Kasumi-1 (cell line): ENCODE measurements around the gene DSCAML1.

Experiments used
- DNase-seq, 2 experiments: peaks; one replicate each; lab custom pipeline; 2025; lab: John Stamatoyannopoulos, UW

Gene DSCAML1

DNA sequence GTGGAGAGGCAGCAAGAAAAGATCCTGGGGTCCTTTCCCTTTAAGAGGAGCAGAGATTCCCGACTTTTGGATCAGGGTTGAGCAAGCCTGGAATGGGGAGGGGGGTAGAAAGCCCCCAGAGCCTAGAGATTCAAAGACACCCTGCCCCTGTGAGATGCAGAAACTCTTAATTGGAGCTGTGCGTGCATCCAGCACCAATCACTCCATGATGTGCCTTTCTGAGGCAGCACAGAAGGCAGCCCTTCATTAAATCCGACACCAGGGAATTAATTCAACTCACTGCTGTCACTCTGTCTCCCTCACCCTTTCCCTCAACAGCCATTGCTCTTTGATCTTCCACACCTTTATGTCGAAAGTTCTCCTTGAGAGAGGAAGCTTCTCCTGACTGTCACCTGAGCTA, 43.0 kb downstream of the DSCAML1 start:
- no peak for DNase-seq

DNA sequence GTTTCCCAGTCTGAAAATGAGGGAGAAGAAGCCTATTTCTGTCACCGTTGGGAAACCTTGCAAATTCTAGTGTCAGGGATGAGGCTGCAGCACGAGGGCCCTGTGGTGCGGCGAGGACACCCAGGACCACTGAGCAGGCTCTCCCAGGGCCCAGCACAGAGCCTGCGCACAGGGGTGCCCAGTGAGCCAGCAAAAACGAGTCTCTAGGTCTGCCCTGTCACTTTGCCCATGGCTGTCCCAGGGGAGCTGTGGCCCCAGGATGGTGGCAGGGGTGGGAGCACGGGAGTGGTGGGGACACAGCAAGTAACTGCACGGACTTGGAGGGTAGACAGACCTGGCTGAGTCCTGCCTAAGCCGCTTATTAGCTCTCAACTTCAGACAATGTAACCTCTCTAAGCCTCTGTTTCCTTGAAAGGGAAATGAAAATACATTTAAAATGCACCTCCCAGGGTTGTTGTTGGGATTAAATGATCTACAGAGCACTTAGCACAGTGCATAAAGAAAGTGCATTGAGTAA, 44.2 kb downstream of the DSCAML1 start:
- no peak for DNase-seq

DNA sequence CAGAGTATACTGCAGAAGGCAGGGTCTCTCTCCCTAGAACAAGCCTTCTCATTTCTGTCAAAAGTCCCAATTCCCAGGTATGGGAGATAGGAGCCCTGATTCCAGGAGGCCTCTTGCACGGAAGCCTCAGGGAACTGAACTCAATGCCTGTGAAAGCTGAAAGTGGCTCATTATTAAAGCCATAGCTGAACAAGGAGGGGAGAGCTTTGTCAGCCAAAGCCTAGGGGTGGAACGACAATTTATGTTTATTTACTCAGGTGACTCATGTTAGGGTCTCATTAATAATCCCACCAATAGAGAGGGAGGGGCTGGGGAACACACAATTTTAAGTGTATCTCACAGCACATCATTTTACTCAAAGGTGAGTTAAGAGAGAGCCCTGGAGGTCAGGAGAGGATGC, 44.9 kb downstream of the DSCAML1 start:
- DNase-seq, result no peak

DNA sequence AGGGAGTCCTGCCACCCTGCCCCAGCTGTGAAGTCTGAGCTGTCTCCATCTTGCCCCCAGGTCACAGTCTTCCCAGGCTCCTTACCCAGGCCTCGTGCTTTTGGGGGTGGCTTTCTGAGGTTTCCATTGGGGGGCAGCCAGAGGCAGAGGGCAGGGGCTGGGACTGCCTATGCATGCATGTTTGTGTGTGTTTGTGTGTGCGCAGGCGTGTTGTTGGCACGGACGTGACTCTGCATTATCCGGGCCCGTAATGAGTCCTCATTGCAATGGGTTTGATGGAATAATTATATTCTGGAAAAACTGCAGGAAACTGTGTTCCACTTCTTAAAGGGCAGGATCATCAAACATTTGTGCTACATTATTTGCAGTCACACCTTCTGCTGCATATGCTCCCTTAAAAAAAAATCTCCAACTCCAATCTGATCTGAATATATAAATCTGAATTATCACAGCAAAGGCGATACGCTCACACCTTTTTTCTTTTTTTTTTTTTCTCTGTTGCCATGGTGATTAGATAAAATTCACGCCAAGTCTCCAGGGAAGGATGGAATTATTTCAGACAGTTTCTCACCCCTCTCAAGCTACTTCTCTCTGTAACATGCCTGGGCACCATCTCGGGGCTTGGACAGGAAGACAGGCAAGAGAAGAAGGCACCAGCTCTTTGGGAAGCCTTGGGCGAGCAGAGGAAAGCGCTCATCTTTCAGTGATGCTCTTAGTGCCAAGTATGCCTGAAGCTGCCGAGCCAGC, 45.9 kb downstream of the DSCAML1 start:
- no peak for DNase-seq

DNA sequence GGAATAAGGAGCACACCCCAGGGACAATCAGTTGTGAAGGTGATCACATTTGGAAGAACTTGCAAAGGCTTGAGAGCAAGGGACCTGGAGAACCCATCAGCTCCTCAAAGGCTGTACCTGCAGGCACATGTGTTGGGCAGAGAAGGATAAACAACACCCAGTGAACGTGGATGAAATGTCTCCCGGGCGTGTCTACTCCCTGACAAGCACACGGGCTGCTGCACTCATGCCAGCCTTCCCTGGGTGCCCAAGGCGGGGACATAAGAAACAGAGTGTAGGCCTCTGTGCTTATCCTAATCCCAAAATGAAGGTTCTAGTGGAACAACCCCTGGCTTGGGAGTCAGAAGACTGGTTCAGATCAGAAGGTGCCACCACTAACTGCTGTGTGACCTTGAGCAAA, 46.7 kb downstream of the DSCAML1 start:
- DNase-seq, result no peak

DNA sequence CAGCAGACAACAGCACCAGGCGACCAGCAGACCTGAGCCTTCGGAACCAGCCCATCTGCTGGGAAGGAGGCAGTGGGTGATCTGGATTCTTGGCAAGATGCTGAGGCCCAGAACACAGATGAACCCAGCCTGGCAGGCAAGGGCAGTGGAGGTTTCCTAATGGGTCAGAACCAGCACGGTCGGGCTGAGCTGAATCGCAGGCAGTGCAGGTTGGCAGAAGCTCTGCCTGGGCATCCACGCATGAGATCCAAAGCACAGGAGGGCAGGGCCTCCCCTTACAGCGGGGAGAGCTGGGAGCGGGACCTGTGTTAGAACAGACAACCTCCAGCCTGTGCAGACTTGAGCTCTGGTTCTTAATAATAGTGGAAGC, 47.5 kb downstream of the DSCAML1 start:
- DNase-seq, result no peak

DNA sequence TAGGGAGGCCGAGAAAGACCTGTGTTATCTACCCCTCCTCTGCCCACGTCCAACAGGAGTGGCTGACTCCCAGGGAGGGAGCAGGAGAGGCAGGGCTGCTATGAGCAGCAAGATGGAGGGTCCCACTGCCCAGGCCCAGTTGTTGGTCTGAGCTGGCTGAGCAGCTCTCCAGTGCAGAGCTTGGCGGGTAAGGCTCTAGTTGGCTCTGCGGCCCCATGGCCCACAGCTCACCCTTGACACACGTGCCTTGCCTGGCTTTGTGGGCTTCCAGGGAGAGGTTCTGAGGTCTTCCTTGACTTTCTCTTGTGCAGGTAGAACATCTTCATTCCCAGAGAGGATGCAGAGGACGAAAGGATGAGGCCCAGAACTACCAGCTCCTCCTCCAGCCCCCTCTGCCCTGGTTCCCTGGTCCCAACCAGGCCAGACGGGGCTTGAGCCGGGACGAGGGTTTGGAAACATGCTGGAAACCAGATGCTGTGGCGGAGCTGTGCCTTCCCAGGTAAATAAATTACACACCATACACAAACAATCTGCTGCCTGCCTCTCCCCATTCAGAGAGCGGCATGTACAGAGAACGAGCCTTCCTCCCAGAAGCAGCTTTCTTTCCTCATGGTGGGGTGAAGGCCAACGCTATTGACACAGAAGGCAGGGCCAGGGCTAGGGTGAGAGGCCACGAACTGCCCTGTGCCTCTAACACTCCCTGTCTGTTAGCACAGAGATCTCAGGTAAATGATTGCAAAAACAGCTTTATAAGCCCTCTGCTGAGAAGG, 48.1 kb downstream of the DSCAML1 start:
- no peak for DNase-seq

DNA sequence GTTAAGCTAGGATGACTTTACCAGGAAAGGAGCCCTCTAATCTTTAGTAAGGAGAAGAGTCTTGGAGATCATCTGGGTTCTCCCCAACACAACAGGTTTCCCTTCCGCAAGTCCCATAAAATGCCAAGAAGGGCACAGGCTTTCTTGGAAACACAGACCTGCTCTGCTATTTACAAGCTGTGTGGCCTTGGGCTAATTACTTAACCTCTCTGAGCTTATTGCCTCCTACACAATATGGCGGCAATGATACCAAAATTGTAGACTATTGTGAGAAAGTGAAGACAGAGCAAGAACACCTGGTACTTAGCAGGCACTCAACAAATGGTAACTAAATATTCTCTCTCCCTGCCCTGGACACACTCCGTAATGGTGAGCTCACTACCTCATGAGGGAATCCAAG, 49.1 kb downstream of the DSCAML1 start:
- no peak for DNase-seq

DNA sequence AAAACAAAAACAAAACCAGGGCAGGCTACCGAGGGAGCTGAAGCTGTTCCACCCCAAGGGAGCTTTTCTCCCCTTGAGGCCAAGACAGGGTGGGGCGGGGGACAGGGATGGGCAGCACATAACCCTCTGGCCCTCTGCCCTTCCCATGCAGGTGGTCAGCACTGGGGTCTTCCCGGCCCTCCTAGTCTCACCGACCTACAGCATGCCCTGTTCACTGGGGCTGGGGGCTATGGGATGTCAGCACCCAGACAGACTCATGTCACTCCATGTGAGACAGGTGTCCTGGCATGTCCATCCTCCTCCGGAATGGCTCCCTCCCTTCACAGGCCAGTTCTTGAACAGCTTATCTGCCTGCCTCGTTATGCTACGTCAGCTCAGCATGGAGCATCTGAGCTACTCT, 51.7 kb downstream of the DSCAML1 start:
- no peak for DNase-seq

DNA sequence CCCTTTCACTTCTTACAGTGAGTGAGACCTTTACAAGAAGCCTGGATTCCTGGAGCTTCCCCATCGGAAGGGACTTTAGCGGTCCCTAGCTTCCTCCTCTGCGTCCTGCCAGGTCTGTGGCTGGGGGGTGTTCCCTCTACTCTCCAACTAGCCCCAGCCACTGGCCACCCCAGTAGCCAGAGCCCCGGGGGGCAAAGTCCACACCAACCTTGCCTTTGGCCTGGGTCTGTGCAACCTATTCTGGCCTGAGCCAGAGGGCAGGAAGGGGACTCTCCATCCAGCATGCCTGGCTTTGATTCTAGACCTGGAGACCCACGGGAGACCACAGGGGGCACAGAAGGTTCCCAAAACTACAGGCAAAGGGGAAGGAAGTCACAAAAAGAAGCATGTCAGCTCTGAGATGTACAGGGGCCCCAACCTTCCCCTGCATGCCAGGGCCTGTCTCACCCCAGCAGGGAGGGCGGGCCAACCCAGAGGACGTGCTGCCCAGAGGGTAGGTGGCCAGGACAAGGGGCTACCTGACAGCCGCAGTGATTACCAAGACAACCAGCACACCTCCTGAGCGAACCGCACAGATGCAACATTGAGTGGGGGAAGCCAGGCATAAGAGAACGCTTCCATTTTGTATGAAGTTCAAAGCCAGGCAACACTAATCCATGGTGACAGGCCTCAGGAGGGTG, 52.4 kb downstream of the DSCAML1 start:
- DNase-seq, result peak; percentile 2 to 22

DNA sequence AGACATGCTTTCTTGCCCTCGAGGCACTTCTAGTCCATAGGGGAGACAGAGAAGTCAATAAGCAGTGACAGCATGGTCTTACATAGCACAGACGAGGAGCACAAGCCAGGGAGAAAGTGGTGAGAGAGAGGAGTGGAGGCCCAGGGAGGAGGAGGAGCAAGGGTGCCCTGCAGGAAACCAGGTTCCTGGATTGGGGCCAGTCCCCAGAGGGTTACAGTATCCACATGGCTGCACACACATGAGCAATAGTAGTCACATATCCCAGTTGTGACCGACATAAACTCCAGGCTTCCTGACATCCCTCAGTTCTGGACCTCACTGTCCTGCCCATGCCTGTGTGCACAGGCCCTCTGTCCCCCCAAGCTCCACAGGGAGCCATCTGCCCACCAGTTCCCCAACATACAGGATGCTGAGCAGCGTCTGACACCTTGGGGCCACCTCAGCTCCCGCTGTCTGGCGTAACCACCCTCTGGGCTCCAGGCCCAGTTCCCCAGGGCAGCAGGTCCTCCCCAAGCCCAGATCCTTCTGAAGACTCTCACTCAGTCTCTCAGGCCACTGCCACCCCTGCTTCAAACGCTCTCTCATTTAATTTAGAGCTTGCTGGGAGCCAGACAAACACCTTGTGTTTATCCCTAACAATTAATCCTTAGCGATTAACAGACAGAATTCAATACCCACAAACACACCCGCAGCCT, 53.7 kb downstream of the DSCAML1 start:
- DNase-seq, result peak; percentile 30 to 34

DNA sequence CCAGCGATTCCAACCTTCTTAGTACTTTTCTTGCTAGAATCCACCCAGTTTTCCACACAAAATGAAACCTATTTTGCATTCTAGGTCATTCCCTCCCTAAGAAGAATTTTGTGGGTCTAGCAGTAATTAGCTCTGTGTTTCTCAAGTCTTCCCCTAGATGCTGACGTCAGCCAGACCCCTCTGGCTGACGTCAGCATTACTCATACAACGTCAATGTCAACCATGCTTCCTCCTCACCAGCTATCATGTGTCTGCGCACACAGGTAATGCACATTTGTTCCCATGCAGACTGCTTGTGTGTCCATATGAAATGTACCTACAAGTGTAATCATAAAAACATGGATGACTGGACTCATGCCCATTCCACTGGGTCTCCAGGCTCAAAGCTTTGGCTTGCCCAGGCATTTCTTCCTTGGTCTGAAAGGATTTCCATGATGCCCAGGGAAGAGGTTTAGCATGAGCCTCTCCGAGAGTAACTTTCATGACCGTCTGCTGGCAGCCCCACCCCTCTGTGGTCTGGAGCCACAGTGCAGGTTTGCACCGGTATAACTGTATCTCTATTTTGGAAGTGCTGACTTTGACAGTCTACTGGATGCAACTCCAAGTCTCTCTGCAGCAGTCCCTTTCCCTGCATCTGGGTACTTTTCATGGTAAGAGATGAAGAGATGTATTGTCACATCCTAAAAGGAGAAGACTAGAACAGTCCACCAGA, 58.6 kb downstream of the DSCAML1 start:
- no peak for DNase-seq

DNA sequence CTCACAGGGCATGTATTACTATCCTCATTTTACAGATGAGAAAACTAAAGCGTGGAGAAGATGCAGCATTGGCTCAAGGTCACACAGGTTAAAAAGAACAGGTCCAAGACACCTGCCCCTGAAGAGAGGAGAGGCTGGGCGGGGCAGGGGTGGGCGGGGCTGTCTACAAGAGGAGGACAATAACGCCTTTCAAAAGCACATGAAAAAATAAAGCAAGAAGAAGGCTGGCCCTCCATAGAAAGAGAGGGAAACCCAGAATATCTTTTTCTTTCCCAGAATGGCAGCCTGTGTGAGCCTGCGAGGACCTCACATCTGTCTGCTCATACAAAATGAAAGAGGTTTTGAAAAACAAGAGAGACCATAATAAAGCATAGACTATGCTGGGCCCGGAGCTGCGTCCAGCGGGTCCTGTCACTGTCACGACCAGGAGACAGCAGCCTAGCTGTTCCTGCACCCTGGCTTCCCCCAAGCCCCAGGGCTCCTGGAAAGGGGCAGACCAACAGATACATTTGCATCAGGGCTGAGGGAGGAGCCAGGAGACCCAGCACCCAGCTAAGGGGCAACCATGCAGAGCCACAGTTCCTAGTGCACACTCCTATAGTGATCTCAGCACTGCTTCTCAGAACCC, 61.6 kb downstream of the DSCAML1 start:
- no peak for DNase-seq

DNA sequence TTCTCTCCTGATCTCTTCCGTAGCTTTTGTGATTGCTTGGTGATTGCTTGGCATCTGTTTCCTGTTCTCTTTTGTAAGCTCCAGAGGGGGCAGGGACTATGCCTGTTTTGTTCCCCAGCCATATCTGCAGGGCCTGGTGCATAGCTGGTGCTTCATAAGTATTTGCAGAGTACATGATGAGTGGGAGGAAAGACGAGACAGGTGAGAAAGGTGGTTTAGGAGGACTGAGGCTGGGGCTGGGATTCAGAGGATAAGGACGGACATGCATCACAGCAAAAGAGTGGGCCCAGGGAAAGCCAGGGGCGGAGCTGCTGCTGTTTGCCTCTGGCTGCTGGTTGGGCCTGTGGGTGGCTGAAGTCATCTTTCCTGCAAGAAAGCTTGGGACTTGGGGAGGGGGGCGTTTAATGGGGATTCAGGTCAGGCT, 62.4 kb downstream of the DSCAML1 start:
- peak; percentile 86 to 87 for DNase-seq

DNA sequence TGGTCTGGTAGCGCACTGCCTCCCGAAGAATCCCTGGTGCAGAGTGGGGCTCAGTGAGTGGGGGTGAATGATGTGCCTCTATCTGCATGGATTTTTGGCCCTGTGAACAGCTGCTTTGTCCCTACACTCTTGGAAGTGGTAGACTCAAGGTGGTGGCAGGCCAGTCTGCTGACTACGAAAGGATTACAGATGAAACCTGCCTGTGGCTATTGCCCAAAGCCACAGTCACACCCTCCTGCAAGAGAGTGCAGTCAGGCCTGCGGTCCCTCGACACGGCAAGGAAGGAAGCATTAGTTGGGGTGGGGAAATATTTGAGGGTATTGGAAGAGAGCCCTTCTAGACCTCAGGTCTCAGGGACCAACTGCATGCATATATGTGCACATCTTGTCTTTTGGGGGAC, 63.7 kb downstream of the DSCAML1 start:
- no peak for DNase-seq

DNA sequence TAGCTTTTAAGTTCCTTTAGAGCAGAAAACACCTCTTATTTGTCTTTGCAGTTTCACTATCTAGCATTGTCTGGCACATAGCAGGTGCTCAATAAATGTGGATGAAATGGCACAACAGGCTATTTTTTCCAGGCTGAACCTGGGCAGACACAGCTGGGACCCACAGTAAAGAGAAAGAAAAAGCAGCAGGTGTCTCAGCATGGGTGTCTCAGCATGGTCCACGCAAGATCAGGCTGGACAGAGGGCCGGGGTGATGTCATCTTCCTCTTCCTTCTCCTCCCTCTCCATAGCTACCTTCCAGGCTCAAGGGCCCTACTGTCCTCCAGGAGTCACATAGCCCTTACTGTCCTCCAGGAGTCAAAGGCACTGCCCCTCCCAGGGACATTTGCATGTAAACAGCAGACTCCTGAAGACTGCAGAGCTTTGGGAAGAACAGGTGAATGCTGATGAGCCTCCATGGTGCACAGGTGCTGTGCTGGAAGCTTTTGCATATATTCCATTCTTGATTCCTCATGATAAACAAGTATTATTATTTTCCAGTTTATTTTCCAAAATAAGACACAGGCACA, 65.2 kb downstream of the DSCAML1 start:
- no peak for DNase-seq

DNA sequence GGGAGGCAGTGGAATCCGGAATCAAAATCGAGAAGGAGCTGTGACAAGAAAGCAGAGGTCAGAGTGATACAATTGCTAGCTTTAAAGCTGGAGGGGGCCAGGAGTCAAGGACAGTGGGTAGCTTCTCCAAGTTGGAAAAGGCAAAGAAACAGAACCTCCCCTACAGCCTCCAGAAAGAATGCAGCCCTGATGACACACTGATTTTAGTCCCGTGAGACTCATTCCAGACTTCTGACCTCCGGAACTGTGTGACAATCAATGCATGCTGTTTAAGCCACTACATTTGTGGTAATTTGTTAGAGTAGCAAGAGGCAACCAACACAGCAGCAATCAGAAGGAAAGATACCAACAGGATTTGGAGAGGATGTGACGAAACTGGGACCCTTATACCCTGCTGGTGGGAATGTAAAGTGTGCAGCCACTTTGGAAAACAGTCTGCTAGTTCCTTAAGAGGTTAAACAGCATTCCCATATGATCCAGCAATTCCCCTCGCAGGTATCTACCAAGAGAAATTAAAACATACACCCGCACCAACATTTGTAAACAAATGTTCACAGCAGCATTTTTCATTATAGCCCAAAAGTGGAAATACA, 66.7 kb downstream of the DSCAML1 start:
- no peak for DNase-seq

DNA sequence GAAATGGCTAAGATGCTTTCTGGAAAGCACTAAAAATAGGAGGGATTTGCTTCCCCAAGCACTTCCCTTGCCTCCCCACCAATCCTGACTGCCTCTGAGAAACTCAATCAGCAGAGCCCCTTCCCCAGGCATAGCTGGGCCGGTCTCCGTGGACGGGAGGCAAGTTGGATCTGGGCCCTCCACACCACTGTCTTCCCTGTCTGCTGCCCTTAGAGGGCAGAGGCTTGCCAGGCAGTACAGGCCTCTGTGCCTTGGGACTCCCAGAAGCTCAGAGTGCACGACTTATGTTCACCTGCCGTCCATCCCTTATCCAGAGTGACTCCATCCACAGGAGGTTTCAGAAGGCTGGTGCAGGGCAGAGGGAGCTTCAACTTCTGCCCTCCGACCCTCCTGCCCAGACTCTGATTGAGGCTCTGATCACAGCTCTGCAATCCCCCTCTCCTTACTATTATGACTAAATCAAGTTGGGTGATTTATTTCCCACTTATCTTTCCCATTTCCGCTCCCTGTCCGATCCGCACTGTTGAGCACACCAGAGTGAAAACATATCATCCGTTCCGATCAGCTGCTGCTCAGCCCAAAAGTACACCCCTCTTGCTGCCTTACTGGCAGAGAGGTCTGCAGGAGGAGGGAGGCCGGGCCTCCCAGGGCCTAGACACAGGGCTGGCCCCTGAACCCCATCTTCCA, 71.8 kb downstream of the DSCAML1 start:
- DNase-seq, result no peak

DNA sequence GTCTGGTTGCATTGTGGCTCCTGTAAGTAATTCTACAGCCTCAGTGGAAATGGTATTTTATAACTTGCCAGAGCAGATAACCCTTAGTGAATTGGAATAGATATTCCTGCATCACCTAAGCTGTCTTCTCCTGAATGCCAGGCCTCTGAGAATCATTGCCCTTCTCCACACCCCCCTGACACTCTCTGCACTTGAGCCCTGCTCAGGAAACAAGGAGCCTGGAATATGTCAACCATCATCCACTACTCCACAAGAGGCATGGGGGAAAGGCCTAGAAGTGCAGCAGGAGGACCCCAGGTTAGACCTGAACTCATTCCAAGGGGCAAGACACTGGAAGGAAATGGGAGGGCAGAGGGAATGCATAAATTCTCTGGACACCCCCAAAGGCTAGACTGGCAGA, 72.4 kb downstream of the DSCAML1 start:
- DNase-seq, result no peak

DNA sequence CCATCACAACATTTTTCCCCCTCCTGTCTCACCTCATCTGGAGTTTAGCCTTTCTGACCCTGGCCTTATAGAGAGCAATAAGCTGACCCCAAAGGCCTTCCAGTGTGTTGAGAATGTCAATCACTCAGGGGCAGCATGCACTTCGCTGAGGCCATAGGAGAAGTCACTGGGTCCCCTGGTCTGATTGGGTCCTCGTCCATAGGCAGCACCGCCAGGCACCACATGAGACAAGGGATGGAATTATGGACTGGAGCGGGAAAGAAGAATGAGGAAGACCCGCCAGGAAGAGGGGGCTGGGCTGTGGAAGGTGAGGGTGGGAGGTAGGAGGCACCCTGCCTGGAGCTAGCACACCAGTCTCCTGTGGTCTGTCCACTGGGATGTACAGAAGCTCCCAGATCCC, 72.9 kb downstream of the DSCAML1 start:
- no peak for DNase-seq
